ENCODE measurements around the gene IPP.

GRCh38 chr1:45787905-45788304, 37.5 kb upstream of the IPP start:
- TF ChIP-seq POLR2AphosphoS5 (IDR thresholded peaks at IDR 0.05) (no peak), POLR2A (IDR thresholded peaks at IDR 0.05) (no peak)
- TF ChIP-seq, protein P1, sequence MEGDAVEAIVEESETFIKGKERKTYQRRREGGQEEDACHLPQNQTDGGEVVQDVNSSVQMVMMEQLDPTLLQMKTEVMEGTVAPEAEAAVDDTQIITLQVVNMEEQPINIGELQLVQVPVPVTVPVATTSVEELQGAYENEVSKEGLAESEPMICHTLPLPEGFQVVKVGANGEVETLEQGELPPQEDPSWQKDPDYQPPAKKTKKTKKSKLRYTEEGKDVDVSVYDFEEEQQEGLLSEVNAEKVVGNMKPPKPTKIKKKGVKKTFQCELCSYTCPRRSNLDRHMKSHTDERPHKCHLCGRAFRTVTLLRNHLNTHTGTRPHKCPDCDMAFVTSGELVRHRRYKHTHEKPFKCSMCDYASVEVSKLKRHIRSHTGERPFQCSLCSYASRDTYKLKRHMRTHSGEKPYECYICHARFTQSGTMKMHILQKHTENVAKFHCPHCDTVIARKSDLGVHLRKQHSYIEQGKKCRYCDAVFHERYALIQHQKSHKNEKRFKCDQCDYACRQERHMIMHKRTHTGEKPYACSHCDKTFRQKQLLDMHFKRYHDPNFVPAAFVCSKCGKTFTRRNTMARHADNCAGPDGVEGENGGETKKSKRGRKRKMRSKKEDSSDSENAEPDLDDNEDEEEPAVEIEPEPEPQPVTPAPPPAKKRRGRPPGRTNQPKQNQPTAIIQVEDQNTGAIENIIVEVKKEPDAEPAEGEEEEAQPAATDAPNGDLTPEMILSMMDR (IDR thresholded peaks at IDR 0.05 in 8 of 11, conservative IDR thresholded peaks at IDR 0.05 in 3 of 11): no peak
